ENCODE data around the gene CCL7. TPM values are rescaled to one million over a fixed set of nuclear protein-coding genes. Genes with fewer than 3 reads are reported as not detected.

CCL7 gene
- total and polyA plus RNA-seq, 9 of the 15 experiments (the other 6 are each of a cell fraction or from before 2014, with no cell fraction given) = not detected

DNA sequence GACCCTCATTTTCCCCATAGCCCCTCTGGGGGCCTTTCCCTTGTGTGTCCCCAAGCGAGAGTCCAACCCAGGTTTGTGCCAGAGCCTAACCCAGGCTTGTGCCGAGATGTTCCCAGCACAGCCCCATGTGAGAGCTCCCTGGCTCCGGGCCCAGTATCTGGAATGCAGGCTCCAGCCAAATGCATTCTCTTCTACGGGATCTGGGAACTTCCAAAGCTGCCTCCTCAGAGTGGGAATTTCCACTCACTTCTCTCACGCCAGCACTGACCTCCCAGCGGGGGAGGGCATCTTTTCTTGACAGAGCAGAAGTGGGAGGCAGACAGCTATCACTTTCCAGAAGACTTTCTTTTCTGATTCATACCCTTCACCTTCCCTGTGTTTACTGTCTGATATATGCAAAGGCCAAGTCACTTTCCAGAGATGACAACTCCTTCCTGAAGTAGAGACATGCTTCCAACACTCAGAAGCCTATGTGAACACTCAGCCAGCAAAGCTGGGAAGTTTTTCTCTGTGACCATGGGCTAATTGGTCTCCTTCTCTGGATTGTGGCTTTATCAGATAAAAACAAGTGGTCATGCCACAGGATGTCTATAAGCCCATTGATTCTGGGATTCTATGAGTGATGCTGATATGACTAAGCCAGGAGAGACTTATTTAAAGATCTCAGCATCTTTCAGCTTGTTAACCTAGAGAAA is 17.4 kb upstream of the CCL7 start (continued):
- TF ChIP-seq ATF3 (IDR thresholded peaks at IDR 0.05) (no peak), ATF3 (CRISPR knock-in tag; conservative IDR thresholded peaks at IDR 0.05) (no peak), YBX1 (IDR thresholded peaks at IDR 0.05) (no peak), RBM39 (optimal IDR thresholded peaks at IDR 0.05; ENCODE audit: low read depth, low read length) (no peak), KLF16 (IDR thresholded peaks at IDR 0.05) (0 out of 2 replicates have a peak, but pooled peaks have one; percentile 3), FOSL1 (tag; conservative IDR thresholded peaks at IDR 0.05) (peak; percentile 33; the same call in 1 of the 2 replicates), CBX8 (IDR thresholded peaks at IDR 0.05; ENCODE audit: borderline replicate concordance, extremely low read depth, low read depth, low read length, poor library complexity, severe bottlenecking) (no peak), ZFP91 (CRISPR knock-in tag; IDR thresholded peaks at IDR 0.05) (no peak), ZNF778 (CRISPR knock-in tag; IDR thresholded peaks at IDR 0.05) (no peak), ZNF217 (CRISPR knock-in tag; IDR thresholded peaks at IDR 0.05) (no peak), ELF2 (CRISPR knock-in tag; IDR thresholded peaks at IDR 0.05) (no peak), PHB (CRISPR knock-in tag; IDR thresholded peaks at IDR 0.05) (no peak), ASH1L (IDR thresholded peaks at IDR 0.05; ENCODE audit: borderline replicate concordance, low read depth, partially characterized antibody) (no peak), HES1 (IDR thresholded peaks at IDR 0.05; ENCODE audit: low read depth) (no peak)
- TF ChIP-seq, protein P1, sequence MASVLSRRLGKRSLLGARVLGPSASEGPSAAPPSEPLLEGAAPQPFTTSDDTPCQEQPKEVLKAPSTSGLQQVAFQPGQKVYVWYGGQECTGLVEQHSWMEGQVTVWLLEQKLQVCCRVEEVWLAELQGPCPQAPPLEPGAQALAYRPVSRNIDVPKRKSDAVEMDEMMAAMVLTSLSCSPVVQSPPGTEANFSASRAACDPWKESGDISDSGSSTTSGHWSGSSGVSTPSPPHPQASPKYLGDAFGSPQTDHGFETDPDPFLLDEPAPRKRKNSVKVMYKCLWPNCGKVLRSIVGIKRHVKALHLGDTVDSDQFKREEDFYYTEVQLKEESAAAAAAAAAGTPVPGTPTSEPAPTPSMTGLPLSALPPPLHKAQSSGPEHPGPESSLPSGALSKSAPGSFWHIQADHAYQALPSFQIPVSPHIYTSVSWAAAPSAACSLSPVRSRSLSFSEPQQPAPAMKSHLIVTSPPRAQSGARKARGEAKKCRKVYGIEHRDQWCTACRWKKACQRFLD (CRISPR knock-in tag; IDR thresholded peaks at IDR 0.05) = no peak
- TF ChIP-seq, protein P2, sequence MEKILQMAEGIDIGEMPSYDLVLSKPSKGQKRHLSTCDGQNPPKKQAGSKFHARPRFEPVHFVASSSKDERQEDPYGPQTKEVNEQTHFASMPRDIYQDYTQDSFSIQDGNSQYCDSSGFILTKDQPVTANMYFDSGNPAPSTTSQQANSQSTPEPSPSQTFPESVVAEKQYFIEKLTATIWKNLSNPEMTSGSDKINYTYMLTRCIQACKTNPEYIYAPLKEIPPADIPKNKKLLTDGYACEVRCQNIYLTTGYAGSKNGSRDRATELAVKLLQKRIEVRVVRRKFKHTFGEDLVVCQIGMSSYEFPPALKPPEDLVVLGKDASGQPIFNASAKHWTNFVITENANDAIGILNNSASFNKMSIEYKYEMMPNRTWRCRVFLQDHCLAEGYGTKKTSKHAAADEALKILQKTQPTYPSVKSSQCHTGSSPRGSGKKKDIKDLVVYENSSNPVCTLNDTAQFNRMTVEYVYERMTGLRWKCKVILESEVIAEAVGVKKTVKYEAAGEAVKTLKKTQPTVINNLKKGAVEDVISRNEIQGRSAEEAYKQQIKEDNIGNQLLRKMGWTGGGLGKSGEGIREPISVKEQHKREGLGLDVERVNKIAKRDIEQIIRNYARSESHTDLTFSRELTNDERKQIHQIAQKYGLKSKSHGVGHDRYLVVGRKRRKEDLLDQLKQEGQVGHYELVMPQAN (IDR thresholded peaks at IDR 0.05; ENCODE audit: borderline replicate concordance) = no peak
